Kidney (tissue), 14 donors: Measurements from ENCODE around the gene NCOA7. TPM values are rescaled to one million over a fixed set of nuclear protein-coding genes. Genes with fewer than 3 reads are reported as not detected.

Experiments
- DNase-seq, 5 donors: peaks; one replicate each; pipeline ENCODE4 v3.0.0-alpha.2; 2013 to 2020
- FAIRE-seq: peaks from 2 replicates; lab custom pipeline; 2012; peaks lifted over from hg19 to GRCh38; lab: Jason Lieb, UNC
- H3K27ac ChIP-seq, 2 donors: one replicate each; pipeline ENCODE4 v1.7.0; 2013; ENCODE audit warnings: low read depth in 2 of 2, low read length in 2 of 2, inconsistent platforms in 1 of 2
- H3K27me3 ChIP-seq: one replicate; pipeline ENCODE4 v1.7.1; 2013; ENCODE audit warnings: low read length, inconsistent platforms; ENCODE audit not compliant: control insufficient read depth, insufficient read depth
- H3K36me3 ChIP-seq, 3 donors: one replicate each; pipeline versions ENCODE4 v1.7.0 to v1.7.1; 2013; ENCODE audit warnings: low read length in 3 of 3, control low read depth in 1 of 3, inconsistent platforms in 1 of 3; ENCODE audit not compliant: insufficient read depth in 3 of 3, control insufficient read depth in 2 of 3
- H3K4me1 ChIP-seq, 3 donors: one replicate each; pipeline versions ENCODE4 v1.7.0 to v1.7.1; 2013; ENCODE audit warnings: low read length in 3 of 3, inconsistent platforms in 1 of 3, low read depth in 1 of 3; ENCODE audit not compliant: control insufficient read depth in 2 of 3, insufficient read depth in 2 of 3
- H3K4me3 ChIP-seq, 3 donors: one replicate each; pipeline versions ENCODE4 v1.7.0 to v1.8.1; 2013; ENCODE audit warnings: low read length in 3 of 3, control low read depth in 1 of 3, inconsistent platforms in 1 of 3
- H3K9ac ChIP-seq, 3 donors: one replicate each; pipeline versions ENCODE4 v1.7.0 to v1.7.1; 2013; ENCODE audit warnings: low read length in 3 of 3, control low read depth in 1 of 3, inconsistent platforms in 1 of 3
- H3K9me3 ChIP-seq, 3 donors: one replicate each; pipeline versions ENCODE4 v1.7.0 to v1.7.1; 2013; ENCODE audit warnings: low read length in 3 of 3, control low read depth in 1 of 3, inconsistent platforms in 1 of 3; ENCODE audit not compliant: control insufficient read depth in 2 of 3, insufficient read depth in 1 of 3
- intact Hi-C: fragments of 100-400 bp; cut with DNase I; formaldehyde crosslinking; loops from one replicate; pipeline ENCODE4 v1.11.1; 2022
- polyA plus RNA-seq: library from polyadenylated mRNA; stranded (reverse); fragments of 350-450 nt; fragmentation: Illumina TruSeq; extraction: RNeasy Lipid Tissue Mini Kit (QIAGEN cat#74804); gene quantifications from one replicate; pipeline ENCODE4 v1.2.3, GENCODE V29; 2014; ENCODE audit warnings: low read depth, low replicate concordance; ENCODE audit not compliant: insufficient read depth
- total RNA-seq: library from RNA; stranded (reverse); fragmentation: NEBNext Ultra II Directional; extraction: Animal tissue kit (Norgen Biotek cat#: 25700); gene quantifications from one replicate; pipeline ENCODE4 v1.2.1, GENCODE V29; 2021
- TF ChIP-seq, protein P1 (sequence below): IDR thresholded peaks from 3 replicates; pipeline ENCODE4 v1.5.1; 2012; ENCODE audit warnings: mild to moderate bottlenecking, moderate library complexity, borderline replicate concordance; ENCODE audit not compliant: insufficient read depth; ENCODE audit errors: extremely low read depth
- donor health status: control.
- donor health status: control.
- donor health status: control.
- donor health status: control.
- donor health status: control.
- donor health status: DM: yes; HTN: yes; CAD: no.
- donor health status: Normal renal cell carcinoma (clear cell type).

The NCOA7 gene
- total and polyA plus RNA-seq, 2 donors from 2014 or later: 21.0 to 135 TPM

DNA sequence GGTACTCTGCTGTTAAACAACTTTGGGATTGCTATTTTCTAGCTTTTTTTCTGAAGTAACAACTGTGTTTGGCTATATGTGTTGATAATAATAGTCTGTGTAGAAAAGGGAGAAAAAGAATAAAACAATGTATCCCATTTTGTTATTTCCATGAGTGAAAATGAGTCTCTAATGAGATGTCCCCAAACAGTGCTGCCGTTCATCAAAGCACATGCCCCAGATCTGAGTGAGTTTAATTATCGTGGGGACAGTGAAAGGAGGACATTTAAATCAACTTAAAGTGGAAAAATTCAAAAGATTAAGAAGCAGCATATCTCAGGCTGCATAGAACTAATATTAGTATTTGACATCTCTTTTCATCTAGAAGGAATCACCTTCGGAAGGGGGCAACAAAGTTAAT is 59.6 kb downstream of the NCOA7 start:
- no peaks in the 10 kb centered on the region for H3K36me3 ChIP-seq
- intact Hi-C loops: loop anchor here (10.0 kb wide), 1 partner anchor 56 kb away; the partner anchor contains the start of gene NCOA7
- no peaks in the 10 kb centered on the region for H3K9me3 ChIP-seq
- H3K27ac ChIP-seq: no peak overlapping the region
- DNase-seq: no peak
- H3K4me3 ChIP-seq: no peak overlapping the region
- H3K27me3 ChIP-seq: no peaks in the 10 kb centered on the region
- peaks cover 0 to 5% (median 2%) of the 10 kb centered on the region in 3 donors for H3K4me1 ChIP-seq
- no peak overlapping the region for H3K9ac ChIP-seq
- FAIRE-seq: no peak
- TF ChIP-seq, protein P1, sequence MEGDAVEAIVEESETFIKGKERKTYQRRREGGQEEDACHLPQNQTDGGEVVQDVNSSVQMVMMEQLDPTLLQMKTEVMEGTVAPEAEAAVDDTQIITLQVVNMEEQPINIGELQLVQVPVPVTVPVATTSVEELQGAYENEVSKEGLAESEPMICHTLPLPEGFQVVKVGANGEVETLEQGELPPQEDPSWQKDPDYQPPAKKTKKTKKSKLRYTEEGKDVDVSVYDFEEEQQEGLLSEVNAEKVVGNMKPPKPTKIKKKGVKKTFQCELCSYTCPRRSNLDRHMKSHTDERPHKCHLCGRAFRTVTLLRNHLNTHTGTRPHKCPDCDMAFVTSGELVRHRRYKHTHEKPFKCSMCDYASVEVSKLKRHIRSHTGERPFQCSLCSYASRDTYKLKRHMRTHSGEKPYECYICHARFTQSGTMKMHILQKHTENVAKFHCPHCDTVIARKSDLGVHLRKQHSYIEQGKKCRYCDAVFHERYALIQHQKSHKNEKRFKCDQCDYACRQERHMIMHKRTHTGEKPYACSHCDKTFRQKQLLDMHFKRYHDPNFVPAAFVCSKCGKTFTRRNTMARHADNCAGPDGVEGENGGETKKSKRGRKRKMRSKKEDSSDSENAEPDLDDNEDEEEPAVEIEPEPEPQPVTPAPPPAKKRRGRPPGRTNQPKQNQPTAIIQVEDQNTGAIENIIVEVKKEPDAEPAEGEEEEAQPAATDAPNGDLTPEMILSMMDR: no peak

GRCh38 chr6:125852587-125852986 is 61.8 kb downstream of the NCOA7 start:
- peaks cover 0 to 4% (median 0%) of the 10 kb centered on the region in 3 donors for H3K4me1 ChIP-seq
- H3K9ac ChIP-seq: no peak overlapping the region
- no peak for DNase-seq
- H3K36me3 ChIP-seq: peaks cover 0 to 3% (median 0%) of the 10 kb centered on the region in 3 donors
- H3K27me3 ChIP-seq: no peaks in the 10 kb centered on the region
- H3K9me3 ChIP-seq: no peaks in the 10 kb centered on the region
- TF ChIP-seq, protein P1: no peak
- no peak overlapping the region for H3K27ac ChIP-seq
- intact Hi-C loops: loop anchor here (10.0 kb wide), 1 partner anchor 58 kb away; the partner anchor contains the start of gene NCOA7
- no peak for FAIRE-seq
- H3K4me3 ChIP-seq: no peak overlapping the region

DNA sequence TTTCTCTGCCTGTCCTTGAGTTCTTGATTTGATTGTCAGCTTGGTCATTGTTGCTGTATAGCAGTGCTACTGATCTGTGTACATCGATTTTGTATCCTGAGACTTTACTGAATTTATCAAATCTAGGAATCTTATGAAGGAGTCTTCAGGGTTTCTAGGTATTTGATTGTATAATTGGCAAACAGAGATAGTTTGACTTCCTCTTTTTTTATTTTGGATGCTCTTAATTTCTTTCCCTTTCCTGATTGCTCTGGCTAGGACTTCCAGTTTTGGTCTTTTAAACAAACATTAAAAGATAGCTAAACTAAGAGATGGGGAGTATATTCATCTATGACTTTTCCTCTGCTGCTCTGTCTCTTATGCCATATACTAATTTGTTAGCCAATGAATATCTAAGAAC is 62.4 kb downstream of the NCOA7 start:
- Histone ChIP-seq H3K36me3 (peaks cover 0 to 3% (median 0%) of the 10 kb centered on the region in 3 donors), H3K9ac (no peak overlapping the region), H3K27ac (no peak overlapping the region), H3K4me1 (peaks cover 0 to 4% (median 0%) of the 10 kb centered on the region in 3 donors), H3K27me3 (no peaks in the 10 kb centered on the region), H3K4me3 (no peak overlapping the region), H3K9me3 (no peaks in the 10 kb centered on the region)
- FAIRE-seq: no peak
- TF ChIP-seq, protein P1: no peak
- intact Hi-C loops: loop anchor here (10.0 kb wide), 1 partner anchor 58 kb away; the partner anchor contains the start of gene NCOA7
- DNase-seq: no peak
